Hepatocyte (in vitro differentiated cells): Measurements from ENCODE around the gene FA2H.

ENCODE experiments used
- EZH2 ChIP-seq: fragments of 200-600 bp; sonication (generic); IDR thresholded peaks from 2 replicates; pipeline ENCODE4 v1.6.1; 2016; ENCODE audit warnings: antibody characterized with exemption, mild to moderate bottlenecking, borderline replicate concordance
- EZH2phosphoT487 ChIP-seq: fragments of 200-600 bp; sonication (generic); IDR thresholded peaks from one replicate; pipeline ENCODE4 v1.6.1; 2018; ENCODE audit warnings: antibody characterized with exemption, mild to moderate bottlenecking, low read depth, moderate library complexity; ENCODE audit not compliant: unreplicated experiment, severe bottlenecking

DNA sequence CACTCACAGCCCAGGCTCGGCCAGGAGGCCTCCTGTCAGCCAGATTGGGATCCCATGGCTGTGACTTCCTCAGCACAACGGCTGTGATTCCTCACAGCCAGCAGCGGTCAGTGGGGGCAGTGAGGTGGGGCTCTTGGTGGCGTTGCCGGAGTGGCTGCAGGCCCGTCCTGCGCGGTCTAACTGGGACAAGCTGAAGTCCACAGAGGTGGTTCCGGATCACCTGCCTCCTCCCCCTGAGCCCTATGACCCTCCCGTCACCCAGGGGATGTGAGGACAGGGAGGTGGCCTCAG lies 39.5 kb downstream of the FA2H start:
- no peak for TF ChIP-seq EZH2
- TF ChIP-seq EZH2phosphoT487, result no peak
